ENCODE measurements around the gene FRMD4B.

DNA sequence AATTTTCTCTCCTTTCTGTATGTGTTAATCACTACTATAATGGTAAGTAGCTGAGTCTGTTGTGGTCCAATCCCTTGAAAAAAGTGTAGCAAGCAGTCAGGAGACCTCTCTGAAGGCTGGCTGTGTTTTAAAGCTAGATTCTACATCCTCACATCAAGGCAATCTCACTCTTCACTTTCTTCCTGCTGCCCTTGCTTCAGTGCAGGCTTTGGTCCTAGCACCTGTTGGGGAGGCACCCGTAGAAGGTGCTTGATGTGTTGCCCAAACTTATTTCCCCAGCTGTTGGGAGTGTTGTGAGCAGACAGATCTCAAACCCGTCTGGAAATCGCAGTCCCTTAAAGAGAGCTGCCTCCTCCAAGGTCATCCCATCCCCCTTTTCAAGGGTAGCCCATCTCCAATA, 8.6 kb downstream of the FRMD4B start:
- no peak for TF ChIP-seq POLR2A (IDR thresholded peaks at IDR 0.05; ENCODE audit: low read depth)
- no peak for TF ChIP-seq EP300 (IDR thresholded peaks at IDR 0.05)
- TF ChIP-seq, protein P1, sequence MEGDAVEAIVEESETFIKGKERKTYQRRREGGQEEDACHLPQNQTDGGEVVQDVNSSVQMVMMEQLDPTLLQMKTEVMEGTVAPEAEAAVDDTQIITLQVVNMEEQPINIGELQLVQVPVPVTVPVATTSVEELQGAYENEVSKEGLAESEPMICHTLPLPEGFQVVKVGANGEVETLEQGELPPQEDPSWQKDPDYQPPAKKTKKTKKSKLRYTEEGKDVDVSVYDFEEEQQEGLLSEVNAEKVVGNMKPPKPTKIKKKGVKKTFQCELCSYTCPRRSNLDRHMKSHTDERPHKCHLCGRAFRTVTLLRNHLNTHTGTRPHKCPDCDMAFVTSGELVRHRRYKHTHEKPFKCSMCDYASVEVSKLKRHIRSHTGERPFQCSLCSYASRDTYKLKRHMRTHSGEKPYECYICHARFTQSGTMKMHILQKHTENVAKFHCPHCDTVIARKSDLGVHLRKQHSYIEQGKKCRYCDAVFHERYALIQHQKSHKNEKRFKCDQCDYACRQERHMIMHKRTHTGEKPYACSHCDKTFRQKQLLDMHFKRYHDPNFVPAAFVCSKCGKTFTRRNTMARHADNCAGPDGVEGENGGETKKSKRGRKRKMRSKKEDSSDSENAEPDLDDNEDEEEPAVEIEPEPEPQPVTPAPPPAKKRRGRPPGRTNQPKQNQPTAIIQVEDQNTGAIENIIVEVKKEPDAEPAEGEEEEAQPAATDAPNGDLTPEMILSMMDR (IDR thresholded peaks at IDR 0.05) = no peak
- TF ChIP-seq POLR2AphosphoS5 (IDR thresholded peaks at IDR 0.05) = no peak

Data from esophagus muscularis mucosa (tissue), 4 donors.